ENCODE results near the gene CLDN6. TPM values are rescaled to one million over a fixed set of nuclear protein-coding genes. Genes with fewer than 3 reads are reported as not detected.
A peak's percentile ranks its signal among the peaks of the same experiment; 100 is the strongest.

The CLDN6 gene
- total RNA-seq, 1 donor from 2014 or later = 33.0 TPM

GRCh38 chr16:3007957-3008689 is 9.9 kb downstream of the CLDN6 start:
- no peaks in the 10 kb centered on the region for H3K9me3 Mint-ChIP-seq (ENCODE audit: unreplicated experiment)
- peak overlapping the region; percentile 64 for H3K27ac Mint-ChIP-seq (ENCODE audit: unreplicated experiment)

GRCh38 chr16:3007059-3007956 is 10.7 kb downstream of the CLDN6 start:
- no peak for TF ChIP-seq CTCF (IDR thresholded peaks at IDR 0.05; ENCODE audit: unreplicated experiment)
- no peak overlapping the region for H3K27ac Mint-ChIP-seq (ENCODE audit: unreplicated experiment)
- peaks cover 24% of the 10 kb centered on the region for H3K4me1 Mint-ChIP-seq (ENCODE audit: unreplicated experiment)
- no peak for DNase-seq (ENCODE audit: low spot score)
- H3K9me3 Mint-ChIP-seq (ENCODE audit: unreplicated experiment) = no peaks in the 10 kb centered on the region
- H3K27me3 Mint-ChIP-seq (ENCODE audit: unreplicated experiment) = peaks cover 13% of the 10 kb centered on the region
- H3K36me3 Mint-ChIP-seq (ENCODE audit: low read depth, unreplicated experiment) = no peaks in the 10 kb centered on the region
- no peak overlapping the region for H3K4me3 Mint-ChIP-seq (ENCODE audit: unreplicated experiment)

More at GRCh38 chr16:3007957-3008689, 9.9 kb downstream of the CLDN6 start:
- no peak for DNase-seq (ENCODE audit: low spot score)
- TF ChIP-seq CTCF (IDR thresholded peaks at IDR 0.05; ENCODE audit: unreplicated experiment) = no peak
- Mint-ChIP-seq H3K4me3 (ENCODE audit: unreplicated experiment) (peak overlapping the region; percentile 74), H3K4me1 (ENCODE audit: unreplicated experiment) (peaks cover 24% of the 10 kb centered on the region), H3K36me3 (ENCODE audit: low read depth, unreplicated experiment) (no peaks in the 10 kb centered on the region), H3K27me3 (ENCODE audit: unreplicated experiment) (peaks cover 11% of the 10 kb centered on the region)

GRCh38 chr16:3004781-3005284 is 13.2 kb downstream of the CLDN6 start:
- no peak overlapping the region for H3K27ac Mint-ChIP-seq (ENCODE audit: unreplicated experiment)
- no peak for DNase-seq (ENCODE audit: low spot score)
- no peak for TF ChIP-seq CTCF (IDR thresholded peaks at IDR 0.05; ENCODE audit: unreplicated experiment)
- H3K9me3 Mint-ChIP-seq (ENCODE audit: unreplicated experiment) = no peaks in the 10 kb centered on the region
- no peaks in the 10 kb centered on the region for H3K36me3 Mint-ChIP-seq (ENCODE audit: low read depth, unreplicated experiment)
- H3K4me3 Mint-ChIP-seq (ENCODE audit: unreplicated experiment) = no peak overlapping the region
- peaks cover 24% of the 10 kb centered on the region for H3K4me1 Mint-ChIP-seq (ENCODE audit: unreplicated experiment)
- H3K27me3 Mint-ChIP-seq (ENCODE audit: unreplicated experiment) = peaks cover 8% of the 10 kb centered on the region

GRCh38 chr16:3004319-3004718 is 13.7 kb downstream of the CLDN6 start:
- no peak overlapping the region for H3K27ac Mint-ChIP-seq (ENCODE audit: unreplicated experiment)
- peaks cover 8% of the 10 kb centered on the region for H3K27me3 Mint-ChIP-seq (ENCODE audit: unreplicated experiment)
- no peak for DNase-seq (ENCODE audit: low spot score)
- no peaks in the 10 kb centered on the region for H3K36me3 Mint-ChIP-seq (ENCODE audit: low read depth, unreplicated experiment)
- H3K4me3 Mint-ChIP-seq (ENCODE audit: unreplicated experiment) = no peak overlapping the region
- no peaks in the 10 kb centered on the region for H3K9me3 Mint-ChIP-seq (ENCODE audit: unreplicated experiment)
- no peak for TF ChIP-seq CTCF (IDR thresholded peaks at IDR 0.05; ENCODE audit: unreplicated experiment)
- peaks cover 24% of the 10 kb centered on the region for H3K4me1 Mint-ChIP-seq (ENCODE audit: unreplicated experiment)
